HUDEP-2 (cell line): ENCODE measurements around the gene C17orf100.
"Not testable (repeated sequence)": the region's sequence is repeated elsewhere in the genome, so short reads cannot be mapped to it uniquely, and the experiment has no call there.

Experiments used
- DNase-seq, 76 experiments: peaks; one replicate each; lab custom pipeline; 2025; ENCODE audit not compliant: unreplicated experiment in 76 of 76; lab: John Stamatoyannopoulos, UW

Gene C17orf100

GRCh38 chr17:6688944-6689343 lies 37.4 kb downstream of the C17orf100 start:
- DNase-seq, result no peak

GRCh38 chr17:6690641-6691040 lies 39.1 kb downstream of the C17orf100 start:
- DNase-seq, result no peak

- no peak for DNase-seq
Measured at GRCh38 chr17:6691546-6691945, 40.0 kb downstream of the C17orf100 start.

- not testable (repeated sequence) for DNase-seq
Measured at GRCh38 chr17:6691958-6692357, 40.4 kb downstream of the C17orf100 start.

GRCh38 chr17:6695051-6695450 lies 43.5 kb downstream of the C17orf100 start:
- no peak for DNase-seq

GRCh38 chr17:6695565-6695964 lies 44.0 kb downstream of the C17orf100 start:
- no peak for DNase-seq

GRCh38 chr17:6696906-6697305 lies 45.3 kb downstream of the C17orf100 start:
- no peak for DNase-seq

- DNase-seq, result no peak
Measured at GRCh38 chr17:6698004-6698403, 46.4 kb downstream of the C17orf100 start.

- no peak for DNase-seq
Measured at GRCh38 chr17:6699997-6700947, 48.7 kb downstream of the C17orf100 start.

- DNase-seq, result no peak
Measured at GRCh38 chr17:6700948-6701307, 49.4 kb downstream of the C17orf100 start.

- peak in 28 of 76 experiments; percentile 1 to 52 (median 17) for DNase-seq
Measured at GRCh38 chr17:6701719-6702118, 50.2 kb downstream of the C17orf100 start.

- no peak for DNase-seq
Measured at GRCh38 chr17:6702567-6703215, 51.1 kb downstream of the C17orf100 start.
